Tibial artery (tissue), 4 donors: Measurements from ENCODE around the gene CCDC69.

Experiments used
- DNase-seq, 2 donors: peaks; one replicate each; pipeline ENCODE4 v3.0.0-alpha.2; 2019
- H3K27ac ChIP-seq, 2 donors: fragments of 200-600 bp; sonication (generic) in 1 of 2; 1 replicate in 1 of 2; 2 replicates in 1 of 2; pipeline ENCODE4 v1.5.1; 2018 to 2019; ENCODE audit warnings: mild to moderate bottlenecking in 1 of 2
- H3K27me3 ChIP-seq, 2 donors: fragments of 200-600 bp; sonication (generic) in 1 of 2; one replicate each; pipeline versions ENCODE4 v1.5.1 to v1.6.0; 2016 to 2019
- H3K36me3 ChIP-seq, 3 donors: fragments of 200-600 bp; sonication (generic) in 2 of 3; one replicate each; pipeline ENCODE4 v1.5.1; 2016 to 2019; ENCODE audit warnings: mild to moderate bottlenecking in 2 of 3
- H3K4me1 ChIP-seq, 4 donors: fragments of 200-600 bp; sonication (generic) in 2 of 4; 1 replicate in 3 of 4; 2 replicates in 1 of 4; pipeline ENCODE4 v1.5.1; 2016 to 2019
- H3K4me3 ChIP-seq, 2 donors: fragments of 200-600 bp; sonication (generic) in 1 of 2; 1 replicate in 1 of 2; 2 replicates in 1 of 2; pipeline ENCODE4 v1.5.1; 2018 to 2019; ENCODE audit warnings: mild to moderate bottlenecking in 2 of 2
- H3K9me3 ChIP-seq, 3 donors: fragments of 200-600 bp; sonication (generic) in 1 of 3; one replicate each; pipeline ENCODE4 v1.5.1; 2016 to 2019
- intact Hi-C: fragments of 100-400 bp; cut with DNase I; formaldehyde crosslinking; loops from one replicate; pipeline ENCODE4 v1.15.0; 2023; ENCODE audit warnings: low total_unique reads
- TF ChIP-seq, protein P1 (sequence below), 2 experiments: fragments of 200-600 bp in 1 of 2; fragments of 450-650 bp in 1 of 2; IDR thresholded peaks; one replicate each; pipeline ENCODE4 v1.5.1; 2017 to 2019; ENCODE audit warnings: antibody characterized with exemption in 2 of 2, mild to moderate bottlenecking in 1 of 2, moderate library complexity in 1 of 2

Gene CCDC69

DNA sequence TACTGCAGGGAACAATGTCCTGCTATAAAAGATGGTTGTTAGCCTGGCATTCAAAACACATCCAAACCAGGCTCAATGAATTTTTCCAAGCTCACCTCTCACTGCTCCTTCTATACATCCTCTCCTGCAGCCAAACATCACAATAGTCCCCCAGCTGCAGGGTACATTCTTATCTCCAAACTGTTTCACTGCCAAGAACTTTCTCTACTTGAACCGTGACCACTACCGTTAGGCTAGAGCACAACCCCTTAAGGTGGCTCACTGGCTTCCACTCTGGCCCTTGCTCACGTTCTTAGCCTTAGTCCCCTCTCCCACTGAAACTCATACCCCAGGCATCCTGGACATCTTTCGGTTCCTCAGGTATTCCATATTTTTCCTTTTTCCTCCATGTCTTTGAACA, 37.4 kb downstream of the CCDC69 start:
- Histone ChIP-seq H3K27me3 (no peaks in the 10 kb centered on the region), H3K36me3 (peaks cover 17 to 58% (median 26%) of the 10 kb centered on the region in 3 donors), H3K4me1 (no peaks in the 10 kb centered on the region), H3K9me3 (peaks cover 0 to 4% (median 0%) of the 10 kb centered on the region in 3 donors), H3K27ac (no peak overlapping the region), H3K4me3 (no peak overlapping the region)
- TF ChIP-seq, protein P1, sequence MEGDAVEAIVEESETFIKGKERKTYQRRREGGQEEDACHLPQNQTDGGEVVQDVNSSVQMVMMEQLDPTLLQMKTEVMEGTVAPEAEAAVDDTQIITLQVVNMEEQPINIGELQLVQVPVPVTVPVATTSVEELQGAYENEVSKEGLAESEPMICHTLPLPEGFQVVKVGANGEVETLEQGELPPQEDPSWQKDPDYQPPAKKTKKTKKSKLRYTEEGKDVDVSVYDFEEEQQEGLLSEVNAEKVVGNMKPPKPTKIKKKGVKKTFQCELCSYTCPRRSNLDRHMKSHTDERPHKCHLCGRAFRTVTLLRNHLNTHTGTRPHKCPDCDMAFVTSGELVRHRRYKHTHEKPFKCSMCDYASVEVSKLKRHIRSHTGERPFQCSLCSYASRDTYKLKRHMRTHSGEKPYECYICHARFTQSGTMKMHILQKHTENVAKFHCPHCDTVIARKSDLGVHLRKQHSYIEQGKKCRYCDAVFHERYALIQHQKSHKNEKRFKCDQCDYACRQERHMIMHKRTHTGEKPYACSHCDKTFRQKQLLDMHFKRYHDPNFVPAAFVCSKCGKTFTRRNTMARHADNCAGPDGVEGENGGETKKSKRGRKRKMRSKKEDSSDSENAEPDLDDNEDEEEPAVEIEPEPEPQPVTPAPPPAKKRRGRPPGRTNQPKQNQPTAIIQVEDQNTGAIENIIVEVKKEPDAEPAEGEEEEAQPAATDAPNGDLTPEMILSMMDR (IDR thresholded peaks at IDR 0.05) = no peak
- intact Hi-C loops = no loop called here
- no peak for DNase-seq

DNA sequence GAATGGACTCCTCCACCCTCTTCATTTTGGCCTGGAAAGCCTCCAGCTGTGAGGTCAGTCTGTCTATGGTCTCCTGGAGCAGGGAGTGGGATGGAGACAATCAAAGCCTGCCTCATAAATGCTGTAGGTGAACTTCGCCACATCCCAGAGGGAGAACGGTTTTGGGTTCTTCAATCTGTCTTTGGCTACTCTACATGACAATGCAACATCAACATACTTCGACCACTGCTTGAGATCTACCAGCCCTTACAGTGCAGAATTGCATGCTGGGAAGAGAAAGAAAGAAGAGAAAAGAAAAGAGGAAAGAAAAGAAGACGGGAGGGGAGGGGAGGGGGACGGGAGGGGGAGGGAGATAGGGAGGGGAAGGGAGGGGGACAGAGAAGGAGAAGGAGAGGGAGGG, 37.8 kb downstream of the CCDC69 start:
- Histone ChIP-seq H3K36me3 (peaks cover 17 to 58% (median 29%) of the 10 kb centered on the region in 3 donors), H3K4me3 (no peak overlapping the region), H3K27me3 (no peaks in the 10 kb centered on the region), H3K4me1 (no peaks in the 10 kb centered on the region), H3K9me3 (peaks cover 0 to 4% (median 0%) of the 10 kb centered on the region in 3 donors), H3K27ac (no peak overlapping the region)
- no peak for DNase-seq
- TF ChIP-seq, protein P1 (IDR thresholded peaks at IDR 0.05) = no peak
- intact Hi-C loops = no loop called here

DNA sequence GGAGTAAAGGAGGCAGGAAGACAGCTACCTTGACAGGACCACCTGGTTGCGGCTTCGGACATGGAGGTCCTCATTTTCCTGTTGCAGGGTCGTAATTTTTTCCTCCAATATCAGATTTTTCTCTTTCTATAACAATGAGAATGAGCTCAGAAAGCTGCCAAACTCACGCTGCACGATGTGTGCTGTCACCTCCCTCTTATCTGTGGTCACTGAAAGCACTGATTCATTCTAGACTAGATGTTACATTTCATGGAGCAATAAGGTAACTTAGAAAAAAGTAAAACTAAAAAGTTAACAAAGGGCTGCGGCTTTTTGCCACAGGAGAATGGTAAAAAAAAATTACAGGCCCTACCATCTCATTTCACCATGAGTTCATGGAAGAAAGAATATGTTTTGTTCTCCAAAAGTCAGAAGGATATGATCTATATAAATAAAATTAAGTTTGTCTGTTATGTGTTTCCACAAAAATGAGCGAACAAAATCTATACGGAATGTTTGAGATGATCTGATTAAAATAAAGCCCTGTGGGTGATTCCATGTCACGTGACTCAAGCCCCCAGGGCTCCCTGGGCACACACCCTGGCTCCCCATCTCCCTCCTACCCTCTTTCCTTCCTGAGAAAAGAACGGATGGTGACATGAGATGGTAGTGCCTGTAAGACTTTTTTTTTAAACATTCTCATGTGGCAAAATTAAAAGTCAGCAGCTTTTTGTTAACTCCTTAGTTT, 39.4 kb downstream of the CCDC69 start:
- peaks cover 17 to 49% (median 34%) of the 10 kb centered on the region in 3 donors for H3K36me3 ChIP-seq

DNA sequence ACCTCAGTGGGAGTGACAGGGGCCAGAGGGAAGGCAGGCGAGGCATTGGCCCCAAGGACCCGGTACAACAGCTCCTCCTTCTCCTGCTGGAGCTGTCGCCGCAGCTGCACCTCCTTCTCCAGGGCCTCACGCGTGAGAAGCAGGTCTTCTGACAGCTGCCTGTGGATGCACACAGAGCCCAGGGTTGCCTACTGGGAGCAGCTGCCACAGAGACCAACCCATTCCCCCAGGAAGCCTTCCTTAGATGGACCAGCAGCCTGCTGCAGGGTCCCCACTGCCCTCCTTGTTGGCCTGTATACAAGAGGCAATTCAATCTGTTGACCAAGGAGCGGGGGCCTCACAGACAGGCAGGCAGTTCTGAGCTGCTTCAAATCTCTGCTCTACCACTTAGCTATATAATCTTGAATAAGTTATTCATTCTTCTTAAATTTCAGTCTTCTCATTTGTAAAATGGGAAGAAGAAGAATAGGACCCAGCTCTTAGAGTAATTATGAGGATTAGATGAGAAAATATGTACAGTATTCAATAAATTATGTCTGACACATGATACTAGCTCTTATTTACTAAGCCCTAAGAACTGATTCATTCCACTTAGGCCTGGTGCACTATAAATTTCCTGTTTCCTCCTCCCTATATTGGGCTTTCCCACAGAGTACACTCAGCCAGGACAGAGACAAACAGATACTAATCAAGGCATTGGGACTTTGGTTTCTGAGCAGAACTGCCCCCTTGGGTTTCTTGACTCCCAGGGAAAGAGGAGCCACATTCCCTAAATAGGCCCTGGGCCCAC, 40.2 kb downstream of the CCDC69 start:
- H3K36me3 ChIP-seq = peaks cover 17 to 49% (median 34%) of the 10 kb centered on the region in 3 donors
- TF ChIP-seq, protein P1 (IDR thresholded peaks at IDR 0.05) = no peak
- DNase-seq = no peak

More for the DNA sequence above, 39.4 kb downstream of the CCDC69 start:
- Histone ChIP-seq H3K27me3 (no peaks in the 10 kb centered on the region), H3K4me3 (no peak overlapping the region), H3K4me1 (no peaks in the 10 kb centered on the region), H3K27ac (no peak overlapping the region), H3K9me3 (no peaks in the 10 kb centered on the region)
- TF ChIP-seq, protein P1 (IDR thresholded peaks at IDR 0.05) = no peak
- intact Hi-C loops = no loop called here
- DNase-seq = no peak

DNA sequence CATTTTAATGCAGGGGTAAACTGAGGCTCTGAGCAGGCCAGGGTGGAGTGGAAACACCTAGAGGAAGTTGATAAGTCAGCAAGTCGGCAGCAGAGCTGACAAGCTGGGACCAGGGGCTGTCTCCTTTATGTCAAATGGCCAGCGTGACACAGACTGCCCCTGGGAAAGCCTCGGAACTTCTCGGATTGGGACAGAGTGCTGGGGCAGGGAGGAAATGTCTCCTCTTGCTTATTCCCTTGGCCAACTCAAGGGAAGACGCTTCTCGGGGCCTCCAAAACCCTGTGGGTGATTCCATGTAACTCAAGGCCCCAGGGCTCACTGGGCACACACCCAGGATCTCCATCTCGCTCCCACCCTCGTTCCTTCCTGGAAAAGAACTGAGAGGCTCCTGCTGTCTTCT, 40.9 kb downstream of the CCDC69 start:
- no peak for DNase-seq
- no peaks in the 10 kb centered on the region for H3K4me1 ChIP-seq
- no peak overlapping the region for H3K27ac ChIP-seq
- no peaks in the 10 kb centered on the region for H3K27me3 ChIP-seq
- H3K4me3 ChIP-seq = no peak overlapping the region
- TF ChIP-seq, protein P1 (IDR thresholded peaks at IDR 0.05) = no peak
- H3K9me3 ChIP-seq = no peaks in the 10 kb centered on the region
- intact Hi-C loops = no loop called here
- H3K36me3 ChIP-seq = peaks cover 17 to 51% (median 34%) of the 10 kb centered on the region in 3 donors

More for the DNA sequence above, 40.2 kb downstream of the CCDC69 start:
- Histone ChIP-seq H3K9me3 (no peaks in the 10 kb centered on the region), H3K27ac (no peak overlapping the region), H3K4me3 (no peak overlapping the region), H3K27me3 (no peaks in the 10 kb centered on the region), H3K4me1 (no peaks in the 10 kb centered on the region)
- intact Hi-C loops = no loop called here
